Adipocyte (in vitro differentiated cells): ENCODE measurements around the gene NOL4L.

Experiments
- DNase-seq: peaks from one replicate; pipeline ENCODE4 v3.0.0-alpha.2; 2015; ENCODE audit warnings: low read depth
- H3K27me3 ChIP-seq: replicated peaks from 2 replicates; pipeline ENCODE4 v1.7.0; 2013; ENCODE audit warnings: mild to moderate bottlenecking, low read length, moderate library complexity; ENCODE audit not compliant: control insufficient read depth, insufficient read depth
- H3K36me3 ChIP-seq: 2 replicates; pipeline ENCODE4 v1.7.0; 2013; ENCODE audit warnings: low read length, mild to moderate bottlenecking, moderate library complexity; ENCODE audit not compliant: control insufficient read depth, insufficient read depth, severe bottlenecking
- H3K4me1 ChIP-seq: 2 replicates; pipeline ENCODE4 v1.7.0; 2013; ENCODE audit warnings: mild to moderate bottlenecking, low read length, moderate library complexity; ENCODE audit not compliant: control insufficient read depth, insufficient read depth
- H3K4me3 ChIP-seq: 2 replicates; pipeline ENCODE4 v1.7.0; 2013; ENCODE audit warnings: mild to moderate bottlenecking, low read length, moderate library complexity
- H3K9ac ChIP-seq: 2 replicates; pipeline ENCODE4 v1.7.0; 2013; ENCODE audit warnings: mild to moderate bottlenecking, low read length, moderate library complexity
- H3K9me3 ChIP-seq: 2 replicates; pipeline ENCODE4 v1.7.0; 2013; ENCODE audit warnings: mild to moderate bottlenecking, low read length, moderate library complexity; ENCODE audit not compliant: control insufficient read depth

NOL4L gene

GRCh38 chr20:32488066-32488838, 96.9 kb downstream of the NOL4L start:
- Histone ChIP-seq H3K4me3 (no peak overlapping the region), H3K36me3 (no peaks in the 10 kb centered on the region), H3K9me3 (no peaks in the 10 kb centered on the region), H3K4me1 (peaks cover 4% of the 10 kb centered on the region), H3K27me3 (no peaks in the 10 kb centered on the region), H3K9ac (no peak overlapping the region)
- no peak for DNase-seq

- Histone ChIP-seq H3K9me3 (no peaks in the 10 kb centered on the region), H3K27me3 (no peaks in the 10 kb centered on the region), H3K4me1 (peaks cover 4% of the 10 kb centered on the region), H3K4me3 (no peak overlapping the region), H3K36me3 (no peaks in the 10 kb centered on the region), H3K9ac (no peak overlapping the region)
- no peak for DNase-seq
Measured at GRCh38 chr20:32487381-32487780, 97.8 kb downstream of the NOL4L start.

- no peak for DNase-seq
- Histone ChIP-seq H3K4me3 (no peak overlapping the region), H3K9ac (no peak overlapping the region), H3K4me1 (peaks cover 14% of the 10 kb centered on the region), H3K27me3 (no peaks in the 10 kb centered on the region), H3K36me3 (no peaks in the 10 kb centered on the region), H3K9me3 (no peaks in the 10 kb centered on the region)
Measured at GRCh38 chr20:32485770-32486478, 99.2 kb downstream of the NOL4L start.

DNA sequence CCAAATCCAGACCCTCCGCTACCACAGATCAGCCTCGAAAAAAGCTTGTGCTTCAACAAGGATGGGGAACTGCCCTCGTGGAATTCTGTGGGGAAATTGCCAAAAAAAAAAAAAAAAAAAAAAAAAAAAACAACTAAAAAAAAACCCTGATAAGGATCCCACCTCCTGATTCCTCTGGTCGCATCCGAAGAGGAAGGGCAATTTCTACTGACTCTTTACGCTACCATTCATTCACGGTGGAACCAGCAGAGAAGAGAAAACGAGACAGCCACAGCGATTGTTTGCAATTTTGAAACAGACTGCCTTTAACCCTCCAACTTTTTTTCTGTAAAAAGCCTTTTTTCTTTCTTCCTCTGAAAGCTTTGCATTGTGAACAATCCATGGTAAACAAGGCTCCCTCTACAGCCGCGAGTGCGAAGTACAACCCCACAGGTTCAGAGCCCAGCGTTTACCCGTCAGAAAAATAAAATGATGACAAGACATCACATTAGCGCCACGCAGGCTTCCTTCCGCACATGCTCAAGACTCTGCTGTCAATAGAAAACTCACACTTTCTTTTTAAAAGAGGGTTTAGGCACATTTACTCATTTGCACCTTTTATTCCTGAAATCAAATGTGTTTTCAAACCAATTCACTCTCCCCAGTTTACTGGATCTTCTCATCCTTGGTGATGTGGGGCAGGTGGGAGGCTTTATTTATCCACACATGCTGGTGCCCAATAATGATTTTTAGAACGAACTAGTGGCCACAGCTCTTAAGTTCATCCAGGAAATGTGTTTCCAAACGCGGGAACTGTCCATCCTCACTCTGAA, 100.0 kb downstream of the NOL4L start:
- H3K9ac ChIP-seq: peak overlapping the region; percentile 51
- peak; percentile 94 for DNase-seq

GRCh38 chr20:32484225-32484957, 100.7 kb downstream of the NOL4L start:
- H3K36me3 ChIP-seq: no peaks in the 10 kb centered on the region

More for the DNA sequence above, 100.0 kb downstream of the NOL4L start:
- Histone ChIP-seq H3K4me3 (peak overlapping the region; percentile 81), H3K4me1 (peaks cover 21% of the 10 kb centered on the region), H3K27me3 (no peaks in the 10 kb centered on the region), H3K36me3 (no peaks in the 10 kb centered on the region), H3K9me3 (no peaks in the 10 kb centered on the region)

DNA sequence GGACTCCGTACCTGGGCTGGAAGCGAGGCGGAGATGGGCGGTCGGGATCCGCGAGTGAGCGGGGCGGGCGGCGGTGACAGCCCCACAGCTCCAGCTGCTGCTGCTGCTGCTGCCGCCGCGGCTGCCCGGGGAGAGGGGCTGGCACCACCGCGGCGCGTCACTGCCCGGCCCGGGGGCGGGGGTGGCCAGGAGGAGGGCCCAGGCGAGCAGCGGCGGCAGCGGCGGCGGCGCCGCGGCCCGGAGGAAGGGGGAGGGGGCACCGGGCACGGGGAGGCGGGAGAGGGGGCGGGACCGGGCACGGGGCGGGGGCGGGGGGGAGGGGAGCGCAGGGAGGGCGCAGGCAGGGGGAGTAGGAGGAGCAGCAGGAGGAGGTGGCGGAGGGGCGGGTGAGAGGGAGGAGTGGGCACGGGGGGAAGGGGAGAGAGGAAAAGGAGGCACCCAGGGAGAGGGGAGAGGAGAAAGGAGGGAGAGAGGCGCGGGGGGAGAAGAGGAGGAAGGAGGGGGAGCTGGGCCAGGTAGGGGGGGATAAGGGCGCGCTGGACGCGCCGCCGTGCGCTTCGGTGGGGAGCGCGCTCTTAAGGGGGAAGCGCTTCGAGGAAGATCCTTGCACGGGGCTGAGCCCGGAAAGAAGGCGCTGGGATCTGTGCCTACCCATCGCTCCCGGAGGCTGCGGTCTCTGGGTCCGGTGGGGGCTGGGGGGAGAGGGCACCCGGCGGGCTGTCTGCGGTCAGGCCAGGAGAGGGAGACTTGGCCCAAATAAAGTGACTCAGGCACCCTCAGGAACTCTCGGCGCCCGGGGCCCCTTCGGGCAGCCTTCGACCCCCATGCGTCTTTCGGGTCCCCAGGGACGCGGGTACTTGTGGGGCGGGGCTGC, 101.5 kb downstream of the NOL4L start:
- H3K27me3 ChIP-seq: no peaks in the 10 kb centered on the region
- H3K4me3 ChIP-seq: peak overlapping the region; percentile 76
- H3K9ac ChIP-seq: peak overlapping the region; percentile 58
- no peaks in the 10 kb centered on the region for H3K9me3 ChIP-seq
- no peaks in the 10 kb centered on the region for H3K36me3 ChIP-seq
- peak; percentile 84 for DNase-seq
- H3K4me1 ChIP-seq: peaks cover 23% of the 10 kb centered on the region

More at GRCh38 chr20:32484225-32484957, 100.7 kb downstream of the NOL4L start:
- Histone ChIP-seq H3K27me3 (no peaks in the 10 kb centered on the region), H3K4me1 (peaks cover 23% of the 10 kb centered on the region), H3K9ac (peak overlapping the region; percentile 58), H3K4me3 (peak overlapping the region; percentile 81), H3K9me3 (no peaks in the 10 kb centered on the region)
- DNase-seq: peak; percentile 75

- Histone ChIP-seq H3K9ac (peak overlapping the region; percentile 73), H3K9me3 (no peaks in the 10 kb centered on the region), H3K27me3 (no peaks in the 10 kb centered on the region), H3K4me1 (peaks cover 23% of the 10 kb centered on the region), H3K36me3 (no peaks in the 10 kb centered on the region), H3K4me3 (peak overlapping the region; percentile 84)
- DNase-seq: peak; percentile 74
Measured at GRCh38 chr20:32482442-32483261, 102.5 kb downstream of the NOL4L start.

DNA sequence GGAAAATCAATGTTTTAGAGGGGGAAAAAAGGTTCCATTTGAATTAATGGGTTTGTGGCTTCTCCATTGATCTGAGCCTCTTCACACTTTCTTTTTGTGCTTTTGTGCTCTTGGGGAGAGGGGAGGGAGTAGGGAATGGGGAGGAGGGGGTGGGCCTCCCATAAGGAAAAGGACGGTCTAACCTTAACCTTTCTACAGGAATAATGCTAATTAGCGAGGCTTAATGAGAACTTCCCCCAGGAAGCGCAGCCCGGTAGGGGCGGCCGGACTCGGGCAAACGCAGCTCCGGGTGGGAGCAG, 103.0 kb downstream of the NOL4L start:
- Histone ChIP-seq H3K4me3 (peak overlapping the region; percentile 84), H3K27me3 (no peaks in the 10 kb centered on the region), H3K9ac (peak overlapping the region; percentile 73), H3K36me3 (no peaks in the 10 kb centered on the region), H3K9me3 (no peaks in the 10 kb centered on the region), H3K4me1 (peaks cover 23% of the 10 kb centered on the region)
- no peak for DNase-seq

GRCh38 chr20:32481311-32482142, 103.6 kb downstream of the NOL4L start:
- peak overlapping the region; percentile 84 for H3K4me3 ChIP-seq

More at GRCh38 chr20:32481311-32482142, 103.6 kb downstream of the NOL4L start:
- DNase-seq: peak; percentile 55
- H3K27me3 ChIP-seq: no peaks in the 10 kb centered on the region
- no peaks in the 10 kb centered on the region for H3K9me3 ChIP-seq
- H3K4me1 ChIP-seq: peaks cover 27% of the 10 kb centered on the region
- no peaks in the 10 kb centered on the region for H3K36me3 ChIP-seq
- peak overlapping the region; percentile 73 for H3K9ac ChIP-seq
